IPS-11a (cell line): ENCODE measurements around the gene BAD.

Experiments used
- H3K4me3 ChIP-seq: one replicate; pipeline ENCODE4 v1.5.1; 2013; ENCODE audit warnings: low read depth, low read length, control low read depth

Gene BAD

GRCh38 chr11:64261556-64262080 lies 22.8 kb downstream of the BAD start:
- H3K4me3 ChIP-seq = no peak overlapping the region

DNA sequence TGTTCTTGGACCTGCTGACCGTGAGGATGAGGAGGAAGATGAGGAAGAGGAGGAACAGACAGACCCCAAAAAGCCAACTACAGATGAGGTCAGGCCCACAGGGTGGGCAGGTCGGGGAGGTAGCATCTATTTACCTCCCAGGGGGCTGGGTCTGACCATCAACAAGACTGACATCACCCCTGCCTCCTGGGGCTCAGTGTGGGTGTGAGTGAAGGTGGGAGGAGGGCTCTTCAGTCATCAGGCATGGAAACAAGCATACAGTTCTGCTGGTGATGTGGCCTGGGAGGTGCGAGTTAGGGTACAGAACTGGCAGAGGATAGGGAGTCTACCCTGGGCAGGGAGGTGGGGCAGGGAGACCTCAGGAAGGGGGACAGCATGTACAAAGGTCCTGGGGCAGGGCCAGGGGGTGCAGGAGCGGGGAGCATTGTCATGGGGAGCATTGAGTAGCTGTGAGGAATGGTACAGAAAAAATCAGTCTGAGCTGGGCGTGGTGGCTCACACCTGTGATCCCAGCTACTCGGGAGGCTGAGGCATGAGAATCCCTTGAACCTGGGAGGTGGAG lies 24.2 kb downstream of the BAD start:
- no peak overlapping the region for H3K4me3 ChIP-seq

- H3K4me3 ChIP-seq = no peak overlapping the region
Observed at GRCh38 chr11:64259533-64260067, 24.9 kb downstream of the BAD start.

GRCh38 chr11:64258946-64259532 lies 25.4 kb downstream of the BAD start:
- no peak overlapping the region for H3K4me3 ChIP-seq

- H3K4me3 ChIP-seq = no peak overlapping the region
Observed at GRCh38 chr11:64258356-64258755, 26.1 kb downstream of the BAD start.

DNA sequence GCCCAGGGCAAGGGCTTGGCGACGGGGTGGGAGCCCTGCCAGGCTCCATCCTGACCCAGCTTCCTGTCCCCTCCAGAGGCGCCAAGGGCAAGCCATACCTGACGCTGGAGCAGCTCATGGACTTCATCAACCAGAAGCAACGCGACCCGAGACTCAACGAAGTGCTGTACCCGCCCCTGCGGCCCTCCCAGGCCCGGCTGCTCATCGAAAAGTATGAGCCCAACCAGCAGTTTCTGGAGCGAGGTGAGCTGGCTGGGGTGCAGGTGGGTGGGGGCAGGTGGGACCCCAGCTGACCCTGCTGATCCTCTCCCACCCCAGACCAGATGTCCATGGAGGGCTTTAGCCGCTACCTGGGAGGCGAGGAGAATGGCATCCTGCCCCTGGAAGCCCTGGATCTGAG lies 28.2 kb downstream of the BAD start:
- no peak overlapping the region for H3K4me3 ChIP-seq

DNA sequence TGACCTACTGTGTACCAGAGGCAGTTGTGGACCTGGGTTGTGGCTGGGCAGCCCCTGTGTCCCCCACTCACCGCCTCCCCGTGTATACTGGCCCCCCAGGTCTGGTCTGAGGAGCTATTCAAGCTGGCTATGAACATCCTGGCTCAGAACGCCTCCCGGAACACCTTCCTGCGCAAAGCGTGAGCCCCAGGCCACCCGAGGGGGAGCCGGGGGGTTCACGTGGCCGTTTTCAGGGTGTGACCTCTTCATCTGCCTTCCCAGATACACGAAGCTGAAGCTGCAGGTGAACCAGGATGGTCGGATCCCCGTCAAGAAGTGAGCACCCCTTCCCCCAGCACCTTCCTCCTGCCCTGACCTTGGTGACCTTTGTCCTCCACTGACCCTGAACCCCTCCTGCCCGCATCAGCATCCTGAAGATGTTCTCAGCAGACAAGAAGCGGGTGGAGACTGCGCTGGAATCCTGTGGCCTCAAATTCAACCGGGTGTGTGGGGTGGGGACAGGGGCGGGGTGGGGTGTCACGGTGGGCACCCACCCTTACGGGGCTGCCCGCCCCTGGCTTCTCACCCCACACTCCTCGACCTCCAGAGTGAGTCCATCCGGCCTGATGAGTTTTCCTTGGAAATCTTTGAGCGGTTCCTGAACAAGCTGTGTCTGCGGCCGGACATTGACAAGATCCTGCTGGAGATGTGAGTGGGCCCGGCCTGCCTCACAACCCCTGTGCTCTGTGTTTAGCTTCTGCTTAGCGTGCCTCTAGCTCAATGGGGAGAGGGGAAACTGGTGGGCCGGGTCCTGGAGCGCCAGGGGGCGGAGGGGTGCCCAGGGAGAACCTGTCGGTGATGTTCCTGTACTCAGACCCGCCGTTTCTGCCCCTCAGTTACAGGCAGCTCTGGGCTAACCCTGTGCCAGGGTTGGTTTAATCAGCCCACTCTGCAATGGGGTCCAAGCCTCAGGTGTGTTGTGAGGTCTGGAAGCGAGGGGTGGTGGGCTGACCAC lies 29.0 kb downstream of the BAD start:
- H3K4me3 ChIP-seq = no peak overlapping the region

DNA sequence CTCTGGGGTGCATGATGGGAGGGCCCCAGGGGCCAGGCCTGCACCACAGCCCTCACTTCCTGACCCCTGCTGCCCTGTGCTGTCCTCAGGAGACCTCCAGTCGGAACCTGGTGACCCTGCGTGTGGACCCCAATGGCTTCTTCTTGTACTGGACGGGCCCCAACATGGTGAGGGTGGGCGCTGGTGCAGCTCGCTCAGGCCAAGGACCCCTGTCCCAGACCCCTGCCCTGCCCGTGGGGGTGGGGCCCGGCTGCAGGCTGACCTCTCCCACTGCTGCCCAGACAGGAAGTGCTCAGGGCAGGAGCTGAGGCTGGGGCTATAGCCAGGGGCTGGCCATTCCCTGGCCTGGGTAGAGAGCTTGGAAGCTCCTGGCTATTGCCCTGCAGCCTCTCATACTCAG lies 30.1 kb downstream of the BAD start:
- H3K4me3 ChIP-seq = no peak overlapping the region

- H3K4me3 ChIP-seq = no peak overlapping the region
Observed at GRCh38 chr11:64253481-64253880, 31.0 kb downstream of the BAD start.

- no peak overlapping the region for H3K4me3 ChIP-seq
Observed at GRCh38 chr11:64253043-64253442, 31.4 kb downstream of the BAD start.

DNA sequence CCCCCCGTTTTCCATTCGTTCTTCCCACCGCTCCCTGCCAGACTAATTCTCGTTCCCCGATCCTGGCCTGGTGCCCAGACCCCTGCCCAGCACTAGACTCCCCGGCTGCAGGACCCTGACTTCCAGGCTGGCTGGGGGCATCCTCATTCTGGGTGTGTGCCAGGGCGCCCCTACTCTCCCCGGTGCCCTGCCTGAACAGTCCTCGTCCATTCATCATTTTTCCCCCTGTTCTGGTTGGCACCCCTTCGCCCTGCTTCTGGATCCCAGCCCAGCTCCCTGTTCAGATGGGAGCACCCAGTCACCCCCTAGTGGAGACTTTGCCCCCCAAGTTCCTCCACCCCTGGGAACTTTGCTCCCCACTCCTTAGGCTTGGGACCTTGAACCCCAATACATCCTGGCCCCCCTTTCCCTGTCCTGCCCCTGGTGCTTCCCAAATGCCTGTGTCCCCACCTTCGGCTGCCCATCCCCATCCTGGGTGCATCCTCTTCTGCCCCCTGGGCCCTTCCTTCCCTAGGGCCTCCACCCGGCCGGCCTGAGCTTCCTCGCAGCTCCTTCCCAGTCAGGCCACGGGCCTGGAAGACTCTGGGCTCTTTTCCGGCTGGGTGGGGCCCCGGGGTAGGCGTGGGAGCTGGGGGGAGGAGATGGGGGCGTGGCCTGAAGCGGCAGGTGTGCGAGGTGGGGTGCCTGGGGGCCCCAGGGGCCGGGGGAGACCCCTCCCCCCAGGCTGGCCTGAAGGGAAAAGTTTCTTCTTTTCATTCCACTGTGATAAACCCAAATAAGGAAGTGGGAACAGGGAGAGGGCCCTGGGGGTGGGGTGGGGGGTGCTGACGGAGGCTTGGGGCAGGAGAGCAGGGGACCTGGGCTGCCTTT lies 32.2 kb downstream of the BAD start:
- peak overlapping the region; percentile 85 for H3K4me3 ChIP-seq

- H3K4me3 ChIP-seq = peak overlapping the region; percentile 85
Observed at GRCh38 chr11:64251753-64252002, 32.8 kb downstream of the BAD start.

GRCh38 chr11:64251016-64251752 lies 33.3 kb downstream of the BAD start, which contains the start of gene PLCB3:
TSS of gene PLCB3 (plus strand) at chr11:64251530. CDS start at chr11:64251650, 120 bp downstream.
- H3K4me3 ChIP-seq = peak within 1 kb of the TSS; percentile 85

DNA sequence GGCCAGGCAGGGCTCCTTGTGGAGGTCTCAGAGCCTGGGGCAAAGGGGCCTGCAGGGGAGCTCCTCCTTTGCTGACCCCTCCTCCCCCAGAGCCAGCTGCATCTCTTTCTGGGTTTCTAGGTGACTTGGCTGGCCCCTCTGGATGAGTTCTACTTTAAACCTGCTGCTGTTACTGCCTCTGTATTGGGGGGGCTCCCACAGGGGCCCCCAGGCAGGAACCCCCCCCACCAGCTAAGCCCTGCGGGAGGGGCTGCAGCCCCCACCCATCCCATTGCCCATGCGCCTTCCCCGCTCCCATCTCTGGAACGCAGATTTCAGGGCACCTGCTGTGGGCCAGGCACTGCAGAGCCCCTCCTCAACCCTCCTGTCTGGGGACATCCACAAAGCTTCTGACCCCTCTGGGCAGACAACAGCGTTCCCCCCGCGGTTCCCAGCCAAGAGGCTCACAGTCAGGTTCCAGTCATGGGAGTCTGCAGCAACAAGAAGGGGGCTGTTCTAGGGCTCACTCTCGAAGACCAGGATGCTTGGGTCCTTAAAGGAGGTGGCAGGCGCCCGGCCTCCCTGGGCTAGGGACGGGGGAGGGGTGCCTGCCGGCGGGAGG lies 34.0 kb downstream of the BAD start:
- H3K4me3 ChIP-seq = peak overlapping the region; percentile 46

DNA sequence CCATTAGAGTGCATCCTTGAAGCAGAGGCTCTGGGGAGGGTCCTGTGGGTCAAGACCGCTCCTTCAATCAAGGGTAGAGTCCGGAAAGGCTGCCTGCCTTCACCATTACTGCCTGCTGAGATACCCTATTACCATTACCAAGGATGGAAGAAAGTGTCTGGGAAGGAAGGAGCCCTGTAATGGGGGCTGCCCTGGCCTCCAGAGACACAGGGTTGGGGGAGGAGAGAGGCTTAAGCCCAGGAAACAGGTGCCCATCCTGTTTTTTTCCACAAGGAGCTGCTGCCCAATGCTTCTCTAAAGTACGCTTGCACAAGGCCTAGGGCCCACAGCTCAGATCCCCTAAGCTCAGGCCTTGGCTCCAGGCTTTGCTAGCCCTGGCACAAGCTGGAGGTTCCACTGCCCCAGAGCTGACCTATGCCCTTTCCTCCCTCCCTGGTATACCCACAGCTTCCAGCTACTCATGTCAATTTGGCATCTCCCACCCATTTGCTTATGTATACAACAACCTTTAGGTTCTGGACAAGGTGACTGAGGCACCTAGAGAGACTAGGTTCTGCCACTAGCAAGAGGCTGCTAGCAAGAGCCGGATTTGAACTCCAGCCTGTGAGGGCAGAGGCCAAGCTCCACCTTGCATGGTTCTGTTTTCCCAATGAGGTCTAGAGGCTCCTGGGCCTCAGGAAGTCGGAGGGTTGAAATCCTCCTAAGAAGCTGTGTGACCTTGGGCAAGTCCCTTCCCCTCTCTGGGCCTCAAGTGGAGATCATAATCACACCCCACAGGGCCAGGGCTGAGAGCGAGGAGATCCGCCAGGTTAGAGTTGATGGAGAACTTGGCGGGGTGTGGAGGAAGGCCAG lies 34.7 kb downstream of the BAD start:
- H3K4me3 ChIP-seq = no peak overlapping the region

- H3K4me3 ChIP-seq = no peak overlapping the region
Observed at GRCh38 chr11:64249038-64249437, 35.4 kb downstream of the BAD start.

DNA sequence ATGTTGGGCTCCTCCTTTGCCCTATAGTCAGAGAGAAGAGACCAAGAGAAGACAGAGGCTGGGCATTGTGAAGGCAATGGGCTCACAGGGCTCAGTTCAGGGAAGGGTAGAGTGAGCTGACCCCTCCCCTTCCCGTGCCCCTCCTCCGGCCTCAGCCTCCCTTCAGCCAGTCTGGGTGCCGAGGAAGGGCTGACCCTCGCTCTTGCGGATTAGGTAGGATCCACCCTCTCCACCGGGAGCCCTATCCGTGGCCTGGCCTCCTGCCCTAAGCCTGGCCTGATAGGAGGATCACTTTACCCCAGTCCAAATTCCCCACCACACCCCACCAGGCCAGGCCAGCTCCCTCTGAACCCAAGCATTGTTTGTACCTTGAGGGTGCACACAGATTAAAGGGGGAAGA lies 35.9 kb downstream of the BAD start:
- H3K4me3 ChIP-seq = no peak overlapping the region

- peak overlapping the region; percentile 53 for H3K4me3 ChIP-seq
Observed at GRCh38 chr11:64247729-64248531, 36.5 kb downstream of the BAD start.
